Subcutaneous adipose tissue (tissue), 4 donors: ENCODE data around the gene FGF21. TPM values are rescaled to one million over a fixed set of nuclear protein-coding genes. Genes with fewer than 3 reads are reported as not detected.

Source experiments
- CTCF ChIP-seq: fragments of 450-650 bp; IDR thresholded peaks from one replicate; pipeline ENCODE4 v1.5.1; 2016; ENCODE audit warnings: low read depth, mild to moderate bottlenecking, control low read depth, antibody characterized with exemption, moderate library complexity
- total RNA-seq, 4 donors: library from RNA; depleted of rRNA; stranded (reverse); fragments of >200 nt; gene quantifications; one replicate each; pipeline ENCODE4 v1.1.0, GENCODE V29; 2016

Gene FGF21
- total RNA-seq, 4 donors from 2014 or later, result not detected

DNA sequence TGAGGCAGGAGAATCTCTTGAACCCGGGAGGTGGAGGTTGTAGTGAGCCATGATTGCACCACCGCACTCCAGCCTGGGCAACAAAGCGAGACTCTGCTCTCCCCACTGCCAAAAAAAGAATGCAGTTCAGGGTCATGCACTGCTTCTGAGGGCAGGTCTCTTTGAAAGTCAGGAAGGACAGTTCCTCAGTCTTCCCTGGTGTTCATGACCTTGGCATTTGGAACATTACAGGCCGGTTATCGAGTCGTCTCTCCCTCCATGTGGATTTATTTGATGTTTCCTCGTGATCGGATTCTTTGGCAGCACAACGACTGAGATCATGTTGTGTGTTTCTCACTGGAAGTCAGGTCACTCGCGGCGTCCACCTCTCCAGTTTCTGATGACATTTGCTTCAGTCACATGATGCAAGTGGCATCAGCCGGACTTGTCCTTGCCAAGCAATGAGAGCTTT lies 17.2 kb downstream of the FGF21 start:
- no peak for TF ChIP-seq CTCF

GRCh38 chr19:48777139-48777538 lies 21.8 kb downstream of the FGF21 start:
- no peak for TF ChIP-seq CTCF

GRCh38 chr19:48777720-48778119 lies 22.4 kb downstream of the FGF21 start:
- no peak for TF ChIP-seq CTCF

- TF ChIP-seq CTCF, result no peak
These were observed 24.3 kb downstream of the FGF21 start for GRCh38 chr19:48779636-48780035.

DNA sequence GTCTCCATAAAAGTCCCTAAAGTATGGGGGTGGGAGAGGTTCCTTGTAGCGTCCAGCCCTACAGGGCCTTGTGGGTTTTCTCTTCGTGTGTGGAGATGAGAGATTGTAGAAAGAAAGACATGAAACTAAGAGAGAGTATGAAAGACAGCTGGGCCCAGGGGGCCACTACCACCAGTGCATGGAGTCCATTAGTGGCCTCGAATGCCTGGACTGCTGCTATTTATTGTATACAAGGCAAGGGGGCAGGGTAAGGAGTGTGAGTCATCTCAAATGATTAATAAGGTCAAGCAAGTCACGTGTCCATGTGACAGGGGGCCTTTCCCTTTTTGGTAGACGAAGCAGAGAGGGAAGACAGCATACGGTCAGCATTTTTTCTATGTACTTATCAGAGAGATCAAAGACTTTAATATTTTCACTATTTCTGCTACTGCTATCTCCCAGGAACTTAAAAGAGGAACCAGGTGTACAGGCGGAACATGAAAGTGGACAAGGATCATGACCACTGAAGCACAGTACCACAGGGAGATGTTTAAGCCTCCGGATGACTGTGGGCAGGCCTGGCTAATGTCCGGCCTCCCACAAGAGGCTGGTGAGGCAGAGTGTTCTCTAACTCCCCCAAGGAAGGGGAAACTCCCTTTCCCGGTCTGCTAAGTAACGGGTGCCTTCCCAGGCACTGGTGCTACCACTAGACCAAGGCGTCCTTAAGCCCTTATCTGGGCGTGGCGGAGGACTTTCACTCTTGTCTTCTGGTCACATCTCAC lies 25.5 kb downstream of the FGF21 start:
- TF ChIP-seq CTCF, result no peak

DNA sequence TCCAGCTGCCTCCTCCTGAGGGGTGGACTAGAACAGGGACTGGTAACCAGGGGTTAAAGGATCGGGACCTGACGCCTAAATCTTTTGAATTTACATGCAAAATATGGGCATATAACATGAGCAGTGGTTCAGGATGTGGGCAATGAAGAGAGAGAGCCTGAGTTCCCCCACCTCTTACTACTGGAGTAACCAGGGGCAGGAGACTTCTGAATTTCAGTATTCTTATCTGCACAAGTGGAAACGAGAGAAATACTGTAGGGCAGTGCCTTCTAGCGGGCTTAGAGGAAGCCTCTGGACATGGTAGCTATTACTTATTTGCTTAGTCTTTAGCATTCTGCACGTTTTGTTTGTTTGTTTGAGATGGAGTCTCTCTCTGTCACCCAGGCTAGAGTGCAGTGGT lies 29.2 kb downstream of the FGF21 start:
- TF ChIP-seq CTCF, result no peak

DNA sequence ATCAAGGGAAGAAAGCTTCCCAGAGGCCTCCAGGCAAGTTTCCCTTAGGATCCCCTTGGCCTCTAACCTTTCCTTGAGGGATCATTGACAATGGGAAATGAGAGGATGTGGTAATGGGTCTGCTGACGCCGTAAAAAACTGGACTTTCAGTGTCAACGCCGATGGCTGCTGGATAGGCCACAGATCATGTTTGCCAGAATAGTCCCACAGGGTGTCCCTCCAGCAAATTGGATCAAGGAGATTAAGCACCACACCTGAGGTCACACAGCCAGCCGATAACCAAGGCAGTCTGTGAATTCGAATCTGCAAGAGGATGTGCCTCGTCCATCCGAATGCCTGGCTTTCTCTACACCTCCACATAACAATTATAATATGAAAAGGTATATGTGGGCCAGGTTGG lies 37.9 kb downstream of the FGF21 start:
- no peak for TF ChIP-seq CTCF
